Endothelial cell of umbilical vein (primary cell): Measurements from ENCODE around the gene BMP2K. TPM values are rescaled to one million over a fixed set of nuclear protein-coding genes. Genes with fewer than 3 reads are reported as not detected.
"Not testable (repeated sequence)": the region's sequence is repeated elsewhere in the genome, so short reads cannot be mapped to it uniquely, and the experiment has no call there.

Source experiments
- BruUV-seq: library from RNA; stranded (reverse); fragments of 400-500 nt; replicated peaks from 2 replicates; lab custom pipeline; 2021; lab: Mats Ljungman, UMichigan
- CTCF ChIA-PET: fragments of 300-600, 350-600 bp; sonication (Branson Sonifier 250); formaldehyde crosslinking; loops from one replicate; lab custom pipeline; 2021; ENCODE audit warnings: antibody characterized with exemption, inconsistent platforms; lab: Charles Lee
- POLR2A ChIA-PET: fragments of 300-600, 350-600 bp; sonication (Branson Sonifier 250); formaldehyde crosslinking; loops from one replicate; lab custom pipeline; 2021; ENCODE audit warnings: antibody characterized with exemption, inconsistent platforms; lab: Charles Lee
- DNase-seq: peaks from one replicate; pipeline ENCODE4 v3.0.0-alpha.2; 2011; ENCODE audit warnings: low read depth, low spot score
- FAIRE-seq: peaks from 2 replicates; lab custom pipeline; 2011; peaks lifted over from hg19 to GRCh38; lab: Jason Lieb, UNC
- H2AFZ ChIP-seq: 2 replicates; pipeline ENCODE4 v1.6.0; 2012; ENCODE audit warnings: low read depth, low read length, control low read depth, inconsistent platforms
- H3K27ac ChIP-seq: 2 replicates; pipeline ENCODE4 v1.5.1; 2011; ENCODE audit warnings: low read depth, mild to moderate bottlenecking, control low read depth, low read length, moderate library complexity; ENCODE audit not compliant: insufficient read depth
- H3K27me3 ChIP-seq, 2 experiments: 2 replicates each; pipeline versions ENCODE4 v1.6.0 to v1.6.1; 2011; ENCODE audit warnings: low read length in 2 of 2, mixed read lengths in 1 of 2; ENCODE audit not compliant: control insufficient read depth in 2 of 2, insufficient read depth in 2 of 2
- H3K36me3 ChIP-seq, 2 experiments: 2 replicates in 1 of 2; 3 replicates in 1 of 2; pipeline ENCODE4 v1.5.1; 2011; ENCODE audit warnings: low read length in 2 of 2, mild to moderate bottlenecking in 1 of 2, moderate library complexity in 1 of 2; ENCODE audit not compliant: control insufficient read depth in 2 of 2, insufficient read depth in 2 of 2; ENCODE audit errors: extremely low read depth in 1 of 2
- H3K4me1 ChIP-seq: 3 replicates; pipeline ENCODE4 v1.5.1; 2011; ENCODE audit warnings: mild to moderate bottlenecking, low read length; ENCODE audit not compliant: control insufficient read depth, insufficient read depth; ENCODE audit errors: extremely low read depth
- H3K4me2 ChIP-seq: 2 replicates; pipeline ENCODE4 v1.6.1; 2011; ENCODE audit warnings: low read length, control low read depth, mixed read lengths; ENCODE audit not compliant: insufficient read depth
- H3K4me3 ChIP-seq, 3 experiments: fragments of 200-600 bp in 1 of 3; sonication (generic), shearing (Covaris generic) in 1 of 3; replicated peaks in 1 of 3; 2 replicates each; pipeline ENCODE4 v1.5.1; 2011 to 2016; ENCODE audit warnings: control low read depth in 3 of 3, low read length in 3 of 3, mild to moderate bottlenecking in 2 of 3, inconsistent platforms in 1 of 3, low read depth in 1 of 3, moderate library complexity in 1 of 3; ENCODE audit not compliant: insufficient read depth in 1 of 3
- H3K79me2 ChIP-seq: 2 replicates; pipeline ENCODE4 v1.6.0; 2012; ENCODE audit warnings: low read length, inconsistent platforms; ENCODE audit not compliant: control insufficient read depth, insufficient read depth
- H3K9ac ChIP-seq: replicated peaks from 2 replicates; pipeline ENCODE3; 2011; ENCODE audit warnings: low read length, control low read depth; ENCODE audit not compliant: insufficient read depth; ENCODE audit errors: extremely low read depth
- H3K9me1 ChIP-seq: replicated peaks from 3 replicates; pipeline ENCODE4 v1.6.0; 2011; ENCODE audit warnings: mild to moderate bottlenecking, low read length; ENCODE audit not compliant: control insufficient read depth, insufficient read depth; ENCODE audit errors: extremely low read depth
- H3K9me3 ChIP-seq: replicated peaks from 2 replicates; pipeline ENCODE4 v1.5.1; 2012; ENCODE audit warnings: low read length, inconsistent platforms; ENCODE audit not compliant: control insufficient read depth, insufficient read depth
- H4K20me1 ChIP-seq: replicated peaks from 2 replicates; pipeline ENCODE3; 2011; ENCODE audit warnings: mild to moderate bottlenecking, low read length; ENCODE audit not compliant: control insufficient read depth, insufficient read depth; ENCODE audit errors: extremely low read depth
- EZH2 ChIP-seq: IDR thresholded peaks from 2 replicates; pipeline ENCODE4 v1.6.1; 2012; ENCODE audit warnings: borderline replicate concordance, low read depth, mild to moderate bottlenecking, moderate library complexity, low read length, inconsistent platforms; ENCODE audit not compliant: severe bottlenecking
- FOS ChIP-seq: IDR thresholded peaks from 2 replicates; pipeline ENCODE4 v1.6.1; 2011; ENCODE audit warnings: mild to moderate bottlenecking, low read length, moderate library complexity, borderline replicate concordance; ENCODE audit not compliant: insufficient read depth
- GATA2 ChIP-seq: IDR thresholded peaks from 2 replicates; pipeline ENCODE4 v1.7.0; 2011; ENCODE audit warnings: low read depth, mild to moderate bottlenecking, moderate library complexity, mixed read lengths, low read length; ENCODE audit not compliant: insufficient read length, insufficient read depth
- JUN ChIP-seq: IDR thresholded peaks from 2 replicates; pipeline ENCODE4 v1.6.1; 2011; ENCODE audit warnings: borderline replicate concordance, low read depth; ENCODE audit not compliant: insufficient read length, insufficient read depth
- MYC ChIP-seq: IDR thresholded peaks from one replicate; pipeline ENCODE4 v1.6.1; 2011; ENCODE audit warnings: mild to moderate bottlenecking, low read depth, low read length
- POLR2A ChIP-seq: IDR thresholded peaks from 2 replicates; pipeline ENCODE4 v1.6.1; 2012; ENCODE audit warnings: low read depth, mild to moderate bottlenecking, control low read depth, low read length
- POLR2AphosphoS5 ChIP-seq: IDR thresholded peaks from 2 replicates; pipeline ENCODE4 v1.6.1; 2012; ENCODE audit warnings: low read depth, mild to moderate bottlenecking, control low read depth, low read length, moderate library complexity; ENCODE audit not compliant: insufficient read depth
- dilution Hi-C: fragments of 300-500 bp; cut with MboI; formaldehyde crosslinking; loops from one replicate; pipeline ENCODE4 v1.15.0; 2019; ENCODE audit warnings: low sequenced_read_pairs; ENCODE audit not compliant: extremely low pct_ligation_motif_present
- intact Hi-C: fragments of 100-400 bp; cut with micrococcal nuclease; formaldehyde crosslinking; loops from one replicate; pipeline ENCODE4 v1.10.0; 2022
- polyA plus RNA-seq, 4 experiments: library from polyadenylated mRNA; depleted of rRNA in 3 of 4; stranded (reverse) in 3 of 4; unstranded in 1 of 4; fragments of >200 nt; gene quantifications; 2 replicates each; pipeline versions ENCODE4 v1.2.1 to v1.2.3, GENCODE V29; 2011 to 2012; ENCODE audit warnings: missing spikeins in 1 of 4
- total RNA-seq: library from RNA; stranded (reverse); gene quantifications from 2 replicates; pipeline ENCODE4 v1.2.3, GENCODE V29; 2021
- TF ChIP-seq, protein P1 (sequence below): IDR thresholded peaks from 2 replicates; pipeline ENCODE4 v1.6.1; 2011; ENCODE audit not compliant: insufficient read depth, insufficient read length
- TF ChIP-seq, protein P2 (sequence below), 2 donors: IDR thresholded peaks; 1 replicate in 1 of 2; 2 replicates in 1 of 2; pipeline ENCODE4 v1.5.1; 2011; ENCODE audit warnings: low read length in 2 of 2, mild to moderate bottlenecking in 2 of 2, moderate library complexity in 2 of 2, control low read depth in 1 of 2, inconsistent platforms in 1 of 2, low read depth in 1 of 2; ENCODE audit not compliant: insufficient read depth in 1 of 2; ENCODE audit errors: extremely low read depth in 1 of 2

BMP2K gene
- total and polyA plus RNA-seq, 2 donors (not counting 3 experiments of a cell fraction or from before 2014, with no cell fraction given): 16.1 to 37.9 TPM

- CTCF ChIA-PET: interaction anchor here (0.7 to 2.9 kb wide), 2 partner anchors 12 to 223 kb away, joined by 3 to 7 read pairs; no protein-coding TSS in a partner anchor
- H3K9me1 ChIP-seq, H3K79me2 ChIP-seq, H3K27ac ChIP-seq, BruUV-seq, H3K9ac ChIP-seq, POLR2A ChIA-PET, H3K27me3 ChIP-seq, H3K9me3 ChIP-seq, H2AFZ ChIP-seq, H4K20me1 ChIP-seq, H3K4me2 ChIP-seq, H3K4me3 ChIP-seq, DNase-seq, FAIRE-seq, H3K4me1 ChIP-seq: not testable (repeated sequence)
- H3K36me3 ChIP-seq: peaks cover 12 to 19% of the 10 kb centered on the region in 2 experiments
- intact Hi-C loops: loop anchor here (10.0 kb wide), 1 partner anchor 914 kb away; no protein-coding TSS in a partner anchor
- dilution Hi-C loops: loop anchor here (25.0 kb wide), 1 partner anchor 256 kb away; no protein-coding TSS in a partner anchor
Measured at GRCh38 chr4:78868712-78869111, 92.6 kb downstream of the BMP2K start.

DNA sequence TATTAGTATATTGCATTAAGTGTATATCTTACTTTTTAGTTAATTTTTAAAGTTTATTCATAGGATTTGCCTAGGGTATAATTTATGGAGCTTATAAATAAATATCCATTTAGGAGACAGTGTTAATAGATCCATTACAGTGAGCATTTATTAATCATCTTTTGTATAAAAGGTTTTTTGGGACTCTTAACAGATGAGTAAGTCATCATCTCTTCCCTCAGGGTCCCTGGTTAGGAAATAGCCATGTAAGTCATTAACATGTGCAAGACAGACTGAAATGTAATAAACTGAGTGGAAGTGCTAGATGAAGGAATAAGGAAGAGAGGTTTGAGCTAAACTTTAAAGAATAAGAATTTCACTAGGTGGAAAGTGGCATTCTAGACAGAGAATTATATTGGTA is 93.9 kb downstream of the BMP2K start:
- H3K9ac ChIP-seq: no peak overlapping the region
- intact Hi-C loops (no loop called here), dilution Hi-C loops (loop anchor here (25.0 kb wide), 1 partner anchor 258 kb away; no protein-coding TSS in a partner anchor)
- H3K4me1 ChIP-seq: no peaks in the 10 kb centered on the region
- H3K9me1 ChIP-seq: no peaks in the 10 kb centered on the region
- no peak overlapping the region for H3K27ac ChIP-seq
- H3K36me3 ChIP-seq: peaks cover 12 to 19% of the 10 kb centered on the region in 2 experiments
- no peaks in the 10 kb centered on the region for H3K27me3 ChIP-seq
- no peak overlapping the region for H2AFZ ChIP-seq
- H3K4me3 ChIP-seq: no peak overlapping the region
- H3K4me2 ChIP-seq: no peak overlapping the region
- TF ChIP-seq POLR2A (no peak), JUN (no peak), FOS (no peak), GATA2 (no peak), MYC (no peak), POLR2AphosphoS5 (no peak), EZH2 (no peak)
- TF ChIP-seq, protein P1, sequence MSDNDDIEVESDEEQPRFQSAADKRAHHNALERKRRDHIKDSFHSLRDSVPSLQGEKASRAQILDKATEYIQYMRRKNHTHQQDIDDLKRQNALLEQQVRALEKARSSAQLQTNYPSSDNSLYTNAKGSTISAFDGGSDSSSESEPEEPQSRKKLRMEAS: no peak
- TF ChIP-seq, protein P2, sequence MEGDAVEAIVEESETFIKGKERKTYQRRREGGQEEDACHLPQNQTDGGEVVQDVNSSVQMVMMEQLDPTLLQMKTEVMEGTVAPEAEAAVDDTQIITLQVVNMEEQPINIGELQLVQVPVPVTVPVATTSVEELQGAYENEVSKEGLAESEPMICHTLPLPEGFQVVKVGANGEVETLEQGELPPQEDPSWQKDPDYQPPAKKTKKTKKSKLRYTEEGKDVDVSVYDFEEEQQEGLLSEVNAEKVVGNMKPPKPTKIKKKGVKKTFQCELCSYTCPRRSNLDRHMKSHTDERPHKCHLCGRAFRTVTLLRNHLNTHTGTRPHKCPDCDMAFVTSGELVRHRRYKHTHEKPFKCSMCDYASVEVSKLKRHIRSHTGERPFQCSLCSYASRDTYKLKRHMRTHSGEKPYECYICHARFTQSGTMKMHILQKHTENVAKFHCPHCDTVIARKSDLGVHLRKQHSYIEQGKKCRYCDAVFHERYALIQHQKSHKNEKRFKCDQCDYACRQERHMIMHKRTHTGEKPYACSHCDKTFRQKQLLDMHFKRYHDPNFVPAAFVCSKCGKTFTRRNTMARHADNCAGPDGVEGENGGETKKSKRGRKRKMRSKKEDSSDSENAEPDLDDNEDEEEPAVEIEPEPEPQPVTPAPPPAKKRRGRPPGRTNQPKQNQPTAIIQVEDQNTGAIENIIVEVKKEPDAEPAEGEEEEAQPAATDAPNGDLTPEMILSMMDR (IDR thresholded peaks at IDR 0.05; ENCODE audit: extremely low read depth in 1 of 2, insufficient read depth in 1 of 2, low read depth in 1 of 2, low read length in 2 of 2): no peak
- no peaks in the 10 kb centered on the region for H3K79me2 ChIP-seq
- CTCF ChIA-PET: interaction anchor here (0.7 to 2.9 kb wide), 3 partner anchors 15 to 260 kb away, joined by 3 to 7 read pairs (median 3); no protein-coding TSS in a partner anchor
- FAIRE-seq (no peak), DNase-seq (no peak)
- POLR2A ChIA-PET: no interaction called here
- H3K9me3 ChIP-seq: no peaks in the 10 kb centered on the region
- H4K20me1 ChIP-seq: peaks cover 2% of the 10 kb centered on the region
- no TSS peak for BruUV-seq
